ENCODE results near the gene STUB1.

STUB1 gene

GRCh38 chr16:676565-676902, 3.7 kb upstream of the STUB1 start:
- TF ChIP-seq TAF1 (IDR thresholded peaks at IDR 0.05; ENCODE audit: borderline replicate concordance, insufficient read depth, low read length) = no peak
- no peak for TF ChIP-seq SIN3A (IDR thresholded peaks at IDR 0.05; ENCODE audit: borderline replicate concordance, insufficient read depth, low read length)
- no peak for TF ChIP-seq POLR2AphosphoS5 (IDR thresholded peaks at IDR 0.05; ENCODE audit: low read depth, low read length)
- no peak for TF ChIP-seq FOXP2 (optimal IDR thresholded peaks at IDR 0.05; ENCODE audit: borderline replicate concordance, extremely low read depth, extremely low read length, insufficient read depth)
- TF ChIP-seq REST (IDR thresholded peaks at IDR 0.05; ENCODE audit: insufficient read depth in 1 of 2, low read depth in 2 of 2, low read length in 2 of 2) = no peak

GRCh38 chr16:676913-677312, 3.3 kb upstream of the STUB1 start:
- no peak for TF ChIP-seq SIN3A (IDR thresholded peaks at IDR 0.05; ENCODE audit: borderline replicate concordance, insufficient read depth, low read length)

DNA sequence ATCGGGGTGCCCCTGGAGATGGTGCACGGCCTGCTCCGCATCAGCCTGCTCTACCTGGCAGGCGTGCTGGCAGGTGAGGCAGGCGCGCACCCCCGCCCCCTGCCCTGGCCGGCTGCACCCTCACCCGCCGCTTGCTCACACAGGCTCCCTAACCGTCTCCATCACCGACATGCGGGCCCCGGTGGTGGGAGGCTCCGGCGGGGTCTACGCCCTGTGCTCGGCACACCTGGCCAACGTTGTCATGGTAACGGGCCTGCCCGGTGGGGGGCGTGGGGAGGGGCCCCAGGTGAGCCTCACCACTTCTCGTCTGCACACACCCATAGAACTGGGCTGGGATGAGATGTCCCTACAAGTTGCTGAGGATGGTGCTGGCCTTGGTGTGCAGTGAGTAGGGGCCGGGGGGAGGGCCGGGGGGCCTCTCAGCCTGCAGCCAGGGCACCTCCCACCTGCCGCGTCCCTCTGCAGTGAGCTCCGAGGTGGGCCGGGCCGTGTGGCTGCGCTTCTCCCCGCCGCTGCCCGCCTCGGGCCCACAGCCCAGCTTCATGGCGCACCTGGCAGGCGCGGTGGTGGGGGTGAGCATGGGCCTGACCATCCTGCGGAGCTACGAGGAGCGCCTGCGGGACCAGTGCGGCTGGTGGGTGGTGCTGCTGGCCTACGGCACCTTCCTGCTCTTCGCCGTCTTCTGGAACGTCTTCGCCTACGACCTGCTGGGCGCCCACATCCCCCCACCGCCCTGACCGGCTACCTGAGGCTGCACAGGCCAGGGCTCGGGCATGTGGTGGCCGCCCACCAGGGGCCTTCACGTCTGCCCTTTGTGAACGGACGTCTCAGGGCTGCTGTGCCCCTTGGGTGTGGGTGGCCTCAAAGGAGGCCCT, 2.7 kb upstream of the STUB1 start:
- TF ChIP-seq REST (IDR thresholded peaks at IDR 0.05; ENCODE audit: insufficient read depth in 1 of 2, low read depth in 2 of 2, low read length in 2 of 2) (no peak), FOXP2 (optimal IDR thresholded peaks at IDR 0.05; ENCODE audit: borderline replicate concordance, extremely low read depth, extremely low read length, insufficient read depth) (no peak), SIN3A (IDR thresholded peaks at IDR 0.05; ENCODE audit: borderline replicate concordance, insufficient read depth, low read length) (no peak), POLR2AphosphoS5 (IDR thresholded peaks at IDR 0.05; ENCODE audit: low read depth, low read length) (no peak), TAF1 (IDR thresholded peaks at IDR 0.05; ENCODE audit: borderline replicate concordance, insufficient read depth, low read length) (no peak)

- TF ChIP-seq SIN3A (IDR thresholded peaks at IDR 0.05; ENCODE audit: borderline replicate concordance, insufficient read depth, low read length) (no peak), FOXP2 (optimal IDR thresholded peaks at IDR 0.05; ENCODE audit: borderline replicate concordance, extremely low read depth, extremely low read length, insufficient read depth) (no peak), TAF1 (IDR thresholded peaks at IDR 0.05; ENCODE audit: borderline replicate concordance, insufficient read depth, low read length) (no peak), POLR2AphosphoS5 (IDR thresholded peaks at IDR 0.05; ENCODE audit: low read depth, low read length) (no peak), REST (IDR thresholded peaks at IDR 0.05; ENCODE audit: insufficient read depth in 1 of 2, low read depth in 2 of 2, low read length in 2 of 2) (no peak)
These were observed 1.9 kb upstream of the STUB1 start for GRCh38 chr16:678209-678857.

- TF ChIP-seq POLR2AphosphoS5 (IDR thresholded peaks at IDR 0.05; ENCODE audit: low read depth, low read length) (no peak; the same call in 1 of the 2 replicates), REST (IDR thresholded peaks at IDR 0.05; ENCODE audit: insufficient read depth in 1 of 2, low read depth in 2 of 2, low read length in 2 of 2) (no peak), TAF1 (IDR thresholded peaks at IDR 0.05; ENCODE audit: borderline replicate concordance, insufficient read depth, low read length) (no peak), SIN3A (IDR thresholded peaks at IDR 0.05; ENCODE audit: borderline replicate concordance, insufficient read depth, low read length) (no peak), FOXP2 (optimal IDR thresholded peaks at IDR 0.05; ENCODE audit: borderline replicate concordance, extremely low read depth, extremely low read length, insufficient read depth) (no peak)
These were observed 1.1 kb upstream of the STUB1 start for GRCh38 chr16:678858-679813.
